Endothelial cell of hepatic sinusoid (primary cell): Measurements from ENCODE around the gene TMEM74B.
"Not testable (repeated sequence)": the region's sequence is repeated elsewhere in the genome, so short reads cannot be mapped to it uniquely, and the experiment has no call there.

Experiments
- in situ Hi-C: cut with HindIII; loops from 2 replicates; pipeline ENCODE4 v1.10.0; 2017; ENCODE audit warnings: low sequenced_read_pairs

Gene TMEM74B

GRCh38 chr20:1149812-1150211 lies 35.0 kb downstream of the TMEM74B start:
- in situ Hi-C loops, result not testable (repeated sequence)

DNA sequence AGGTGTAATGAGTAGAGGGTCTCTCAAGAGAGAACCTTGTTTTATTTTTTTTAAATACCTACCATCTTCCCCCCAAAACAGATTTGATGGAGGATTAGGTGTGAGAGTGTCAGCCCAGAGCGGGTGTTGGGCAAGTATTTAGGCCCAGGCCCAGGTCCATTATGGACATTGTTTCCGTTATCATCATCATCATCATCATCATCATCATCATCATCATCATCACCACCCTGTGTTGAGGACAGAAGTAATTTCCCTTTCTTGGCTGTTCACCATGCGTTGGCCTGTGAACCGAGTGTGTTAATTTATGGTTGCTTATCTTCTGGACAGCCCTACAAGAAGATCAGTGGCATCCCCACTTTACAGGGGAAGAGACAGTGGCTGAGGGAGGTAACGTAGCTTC lies 37.8 kb downstream of the TMEM74B start:
- in situ Hi-C loops, result no loop called here

DNA sequence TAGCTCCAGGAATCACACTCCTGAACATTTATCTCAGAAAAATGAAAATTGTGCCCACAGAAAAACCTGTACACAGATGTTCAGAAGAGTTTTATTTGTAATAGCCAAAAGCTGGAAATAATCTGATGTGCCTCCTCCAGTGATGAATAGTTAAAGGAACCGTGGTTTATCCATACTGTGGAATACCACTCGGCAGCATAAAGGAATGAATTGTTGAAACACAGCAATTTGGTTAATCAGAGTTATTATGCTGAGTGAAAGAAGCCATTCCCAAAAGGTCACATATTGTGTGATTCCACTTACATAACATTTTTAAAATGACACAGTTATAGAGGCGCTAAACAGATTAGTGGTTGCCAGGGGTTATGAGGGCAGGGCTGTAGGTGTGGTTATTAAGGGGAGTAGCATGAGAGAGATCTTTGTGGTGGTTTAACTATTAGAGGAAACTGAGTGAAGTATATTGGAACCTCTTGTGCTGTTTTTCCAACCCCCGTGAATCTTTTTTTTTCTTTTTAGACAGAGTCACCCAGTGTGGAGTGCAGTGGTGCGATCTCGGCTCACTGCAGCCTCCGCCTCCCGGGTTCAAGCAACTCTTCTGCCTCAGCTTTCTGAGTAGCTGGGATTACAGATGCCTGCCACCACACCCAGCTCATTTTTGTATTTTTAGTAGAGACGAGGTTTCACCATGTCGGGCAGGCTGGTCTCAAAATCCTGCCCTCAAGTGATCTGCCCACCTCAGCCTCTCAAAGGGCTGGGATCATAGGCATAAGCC lies 40.2 kb downstream of the TMEM74B start:
- in situ Hi-C loops, result no loop called here

GRCh38 chr20:1137236-1137635 lies 47.5 kb downstream of the TMEM74B start:
- in situ Hi-C loops, result no loop called here

DNA sequence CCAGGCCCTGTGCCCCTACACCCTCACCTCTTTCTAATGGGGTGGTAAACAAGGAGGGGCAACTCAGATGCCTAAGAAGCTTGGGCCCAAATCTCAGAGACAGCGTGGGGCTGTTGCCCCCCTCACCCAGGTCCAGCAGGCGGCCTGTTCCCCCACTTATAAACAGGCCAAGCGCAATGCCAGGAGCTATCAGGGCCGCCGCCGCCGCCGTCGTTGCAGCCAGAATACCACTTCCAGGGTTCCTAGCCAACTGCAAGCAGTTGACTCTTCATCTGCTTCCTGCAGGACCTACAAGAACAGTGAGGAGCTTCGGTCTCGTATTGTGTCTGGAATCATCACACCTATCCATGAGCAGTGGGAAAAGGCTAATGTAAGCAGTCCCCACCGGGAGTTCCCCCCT lies 49.9 kb downstream of the TMEM74B start:
- in situ Hi-C loops, result loop anchor here (5.0 kb wide), 1 partner anchor 88 kb away; no protein-coding TSS in a partner anchor

- in situ Hi-C loops, result loop anchor here (5.0 kb wide), 1 partner anchor 87 kb away; no protein-coding TSS in a partner anchor
Observed at GRCh38 chr20:1134355-1134754, 50.4 kb downstream of the TMEM74B start.

GRCh38 chr20:1131354-1131753 lies 53.4 kb downstream of the TMEM74B start:
- in situ Hi-C loops, result loop anchor here (5.0 kb wide), 1 partner anchor 84 kb away; no protein-coding TSS in a partner anchor

DNA sequence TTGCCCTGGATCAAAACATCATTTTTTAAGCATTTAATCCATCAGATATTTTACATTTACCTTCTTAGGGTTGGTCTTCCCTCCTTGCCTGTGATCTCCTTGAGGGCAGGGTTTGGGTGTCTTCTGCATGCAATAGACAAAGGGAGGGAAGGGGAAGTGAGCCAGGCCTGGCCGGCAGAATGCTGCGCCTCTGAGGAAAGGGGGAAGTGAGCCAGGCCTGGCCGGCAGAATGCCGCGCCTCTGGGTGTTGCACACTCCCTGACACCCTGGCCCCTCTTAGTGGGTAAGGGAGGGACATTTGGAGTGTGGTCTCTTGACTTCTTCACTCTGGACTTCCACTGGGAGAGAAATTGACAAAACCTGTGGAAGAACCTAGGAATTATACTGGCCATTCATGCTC lies 53.9 kb downstream of the TMEM74B start:
- in situ Hi-C loops, result loop anchor here (5.0 kb wide), 1 partner anchor 84 kb away; no protein-coding TSS in a partner anchor
